HCT116 (cell line): Measurements from ENCODE around the gene CELA2B. TPM values are rescaled to one million over a fixed set of nuclear protein-coding genes. Genes with fewer than 3 reads are reported as not detected.

ENCODE experiments used
- ATAC-seq: fragments of 200-7000 bp; cut with Tn5 transposase; 2 replicates; pipeline ENCODE4 v1.9.1; 2020; ENCODE audit warnings: mild to moderate bottlenecking, moderate library complexity
- BruUV-seq: library from RNA; stranded (reverse); fragments of 400-500 nt; replicated peaks from 2 replicates; lab custom pipeline; 2021; lab: Mats Ljungman, UMichigan
- CTCF ChIA-PET: fragments of 300-600 bp; sonication (Branson Sonifier 250); formaldehyde crosslinking; loops from one replicate; lab custom pipeline; 2021; ENCODE audit warnings: antibody characterized with exemption; lab: Charles Lee
- POLR2A ChIA-PET: fragments of 300-600, 350-600 bp; sonication (Branson Sonifier 250); formaldehyde crosslinking; loops from one replicate; lab custom pipeline; 2021; ENCODE audit warnings: antibody characterized with exemption; lab: Charles Lee
- RAD21 ChIA-PET, 2 experiments: fragments of 300-600 bp; sonication (Branson Sonifier 250); formaldehyde crosslinking; loops; one replicate each; lab custom pipeline; 2023; ENCODE audit warnings: low total read pairs in 2 of 2; ENCODE audit not compliant: uncharacterized antibody in 2 of 2, unreplicated experiment in 2 of 2, low non-redundant PET in 1 of 2; lab: Charles Lee
- DNase-seq: peaks from one replicate; pipeline ENCODE4 v3.0.0-alpha.2; 2010; ENCODE audit warnings: low read depth, low spot score
- H2AFZ ChIP-seq: fragments of 200-600 bp; shearing (Covaris generic), sonication (generic); 2 replicates; pipeline ENCODE4 v1.6.1; 2017; ENCODE audit warnings: low read depth, mixed run types, mixed read lengths, antibody characterized with exemption, low read length; ENCODE audit not compliant: poor library complexity, severe bottlenecking
- H3K27ac ChIP-seq: 2 replicates; pipeline ENCODE4 v1.5.1; 2012; ENCODE audit warnings: low read depth, low read length
- H3K27me3 ChIP-seq: fragments of 200-600 bp; sonication (generic); 2 replicates; pipeline ENCODE4 v1.6.1; 2016; ENCODE audit warnings: mixed run types, low read length, mixed read lengths; ENCODE audit not compliant: insufficient read depth
- H3K36me3 ChIP-seq, 2 experiments: fragments of 200-500 bp in 1 of 2; fragments of 200-600 bp in 1 of 2; sonication (Bioruptor generic) in 1 of 2; sonication (generic) in 1 of 2; 2 replicates each; pipeline versions ENCODE4 v1.5.1 to v1.6.1; 2014 to 2016; ENCODE audit warnings: low read length in 2 of 2, inconsistent platforms in 1 of 2, mixed read lengths in 1 of 2, mixed run types in 1 of 2; ENCODE audit not compliant: insufficient read depth in 2 of 2, control insufficient read depth in 1 of 2
- H3K4me1 ChIP-seq, 2 experiments: fragments of 200-600 bp in 1 of 2; sonication (generic) in 1 of 2; 2 replicates each; pipeline versions ENCODE4 v1.5.1 to v1.6.1; 2012 to 2017; ENCODE audit warnings: low read length in 2 of 2, inconsistent platforms in 1 of 2, mild to moderate bottlenecking in 1 of 2, mixed read lengths in 1 of 2, mixed run types in 1 of 2, moderate library complexity in 1 of 2; ENCODE audit not compliant: insufficient read depth in 2 of 2, control insufficient read depth in 1 of 2
- H3K4me2 ChIP-seq: fragments of 200-600 bp; sonication (generic); 2 replicates; pipeline ENCODE4 v1.6.1; 2017; ENCODE audit warnings: mixed run types, low read length, mixed read lengths
- H3K4me3 ChIP-seq, 2 experiments: fragments of 200-600 bp in 1 of 2; sonication (generic) in 1 of 2; replicated peaks in 1 of 2; 2 replicates each; pipeline ENCODE4 v1.5.1; 2011 to 2016; ENCODE audit warnings: low read length in 2 of 2, control low read depth in 1 of 2, low read depth in 1 of 2, mild to moderate bottlenecking in 1 of 2, mixed read lengths in 1 of 2, mixed run types in 1 of 2
- H3K79me2 ChIP-seq: fragments of 200-600 bp; sonication (generic); 2 replicates; pipeline ENCODE4 v1.6.1; 2017; ENCODE audit warnings: mild to moderate bottlenecking, mixed run types, low read length, moderate library complexity, mixed read lengths; ENCODE audit not compliant: insufficient read depth
- H3K9ac ChIP-seq: fragments of 200-600 bp; sonication (generic); 2 replicates; pipeline ENCODE4 v1.6.1; 2016; ENCODE audit warnings: low read length, mixed read lengths
- H3K9me2 ChIP-seq: fragments of 200-600 bp; sonication (generic), shearing (Covaris generic); 2 replicates; pipeline ENCODE4 v1.6.1; 2017; ENCODE audit warnings: mixed run types, mild to moderate bottlenecking, moderate library complexity; ENCODE audit not compliant: insufficient read depth
- H3K9me3 ChIP-seq, 2 experiments: fragments of 200-500 bp in 1 of 2; fragments of 200-600 bp in 1 of 2; sonication (Bioruptor generic) in 1 of 2; sonication (generic) in 1 of 2; 2 replicates each; pipeline ENCODE4 v1.6.1; 2014 to 2017; ENCODE audit warnings: low read length in 2 of 2, mixed read lengths in 2 of 2, inconsistent platforms in 1 of 2, low read depth in 1 of 2, mild to moderate bottlenecking in 1 of 2, mixed run types in 1 of 2, moderate library complexity in 1 of 2; ENCODE audit not compliant: control insufficient read depth in 1 of 2, insufficient read depth in 1 of 2
- H4K20me1 ChIP-seq: fragments of 200-600 bp; sonication (generic), shearing (Covaris generic); 2 replicates; pipeline ENCODE4 v1.6.1; 2017; ENCODE audit warnings: mixed run types, mild to moderate bottlenecking, moderate library complexity; ENCODE audit not compliant: insufficient read depth
- CEBPB ChIP-seq: IDR thresholded peaks from 2 replicates; pipeline ENCODE4 v1.6.1; 2012; ENCODE audit warnings: low read depth
- FOSL1 ChIP-seq: IDR thresholded peaks from 2 replicates; pipeline ENCODE4 v1.6.1; 2012; ENCODE audit warnings: low read depth
- JUND ChIP-seq: IDR thresholded peaks from 2 replicates; pipeline ENCODE4 v1.6.1; 2012
- POLR2A ChIP-seq: IDR thresholded peaks from 2 replicates; pipeline ENCODE4 v1.7.0; 2011; ENCODE audit warnings: borderline replicate concordance; ENCODE audit not compliant: insufficient read depth, insufficient read length; ENCODE audit errors: extremely low read depth
- POLR2AphosphoS5 ChIP-seq: IDR thresholded peaks from 2 replicates; pipeline ENCODE4 v1.6.1; 2011; ENCODE audit warnings: mild to moderate bottlenecking, low read depth, low read length, moderate library complexity
- SIN3A ChIP-seq: IDR thresholded peaks from 2 replicates; pipeline ENCODE4 v1.6.1; 2012; ENCODE audit warnings: low read depth
- SP1 ChIP-seq: IDR thresholded peaks from 2 replicates; pipeline ENCODE4 v1.6.1; 2012; ENCODE audit warnings: low read depth
- SRF ChIP-seq: IDR thresholded peaks from 2 replicates; pipeline ENCODE4 v1.6.1; 2012; ENCODE audit warnings: low read depth
- TCF7L2 ChIP-seq: IDR thresholded peaks from 2 replicates; pipeline ENCODE4 v1.7.0; 2011; ENCODE audit warnings: borderline replicate concordance, inconsistent platforms; ENCODE audit not compliant: insufficient read depth, insufficient read length; ENCODE audit errors: extremely low read depth
- YY1 ChIP-seq: IDR thresholded peaks from 2 replicates; pipeline ENCODE4 v1.6.1; 2011; ENCODE audit warnings: low read length, low read depth, moderate library complexity, mild to moderate bottlenecking; ENCODE audit not compliant: insufficient replicate concordance; ENCODE audit errors: extremely low read depth
- ZFX ChIP-seq: fragments of 450-650 bp; IDR thresholded peaks from 2 replicates; pipeline ENCODE4 v1.6.1; 2017
- intact Hi-C: fragments of 100-400 bp; cut with micrococcal nuclease; formaldehyde crosslinking; loops from 2 replicates; pipeline ENCODE4 v1.10.0; 2022
- total RNA-seq: library from RNA; stranded (reverse); gene quantifications from one replicate; pipeline ENCODE4 v1.2.1, GENCODE V29; 2021; ENCODE audit not compliant: unreplicated experiment
- TF ChIP-seq, protein P1 (sequence below), 3 experiments: fragments of 200-600 bp in 1 of 3; sonication (generic) in 1 of 3; IDR thresholded peaks in 2 of 3; conservative IDR thresholded peaks in 1 of 3; 2 replicates each; pipeline ENCODE4 v1.5.1; 2012 to 2017; ENCODE audit warnings: low read depth in 2 of 3, low read length in 2 of 3, antibody characterized with exemption in 1 of 3, borderline replicate concordance in 1 of 3, control low read depth in 1 of 3, mild to moderate bottlenecking in 1 of 3, mixed read lengths in 1 of 3, mixed run types in 1 of 3, moderate library complexity in 1 of 3; ENCODE audit not compliant: insufficient read depth in 1 of 3
- TF ChIP-seq, protein P2 (sequence below): IDR thresholded peaks from 2 replicates; pipeline ENCODE4 v1.6.1; 2012
- TF ChIP-seq, protein P3 (sequence below): IDR thresholded peaks from 2 replicates; pipeline ENCODE4 v1.6.1; 2011; ENCODE audit warnings: mild to moderate bottlenecking, low read length, moderate library complexity; ENCODE audit not compliant: insufficient replicate concordance; ENCODE audit errors: extremely low read depth

Gene CELA2B
- total RNA-seq, 1 experiment from 2014 or later = not detected

DNA sequence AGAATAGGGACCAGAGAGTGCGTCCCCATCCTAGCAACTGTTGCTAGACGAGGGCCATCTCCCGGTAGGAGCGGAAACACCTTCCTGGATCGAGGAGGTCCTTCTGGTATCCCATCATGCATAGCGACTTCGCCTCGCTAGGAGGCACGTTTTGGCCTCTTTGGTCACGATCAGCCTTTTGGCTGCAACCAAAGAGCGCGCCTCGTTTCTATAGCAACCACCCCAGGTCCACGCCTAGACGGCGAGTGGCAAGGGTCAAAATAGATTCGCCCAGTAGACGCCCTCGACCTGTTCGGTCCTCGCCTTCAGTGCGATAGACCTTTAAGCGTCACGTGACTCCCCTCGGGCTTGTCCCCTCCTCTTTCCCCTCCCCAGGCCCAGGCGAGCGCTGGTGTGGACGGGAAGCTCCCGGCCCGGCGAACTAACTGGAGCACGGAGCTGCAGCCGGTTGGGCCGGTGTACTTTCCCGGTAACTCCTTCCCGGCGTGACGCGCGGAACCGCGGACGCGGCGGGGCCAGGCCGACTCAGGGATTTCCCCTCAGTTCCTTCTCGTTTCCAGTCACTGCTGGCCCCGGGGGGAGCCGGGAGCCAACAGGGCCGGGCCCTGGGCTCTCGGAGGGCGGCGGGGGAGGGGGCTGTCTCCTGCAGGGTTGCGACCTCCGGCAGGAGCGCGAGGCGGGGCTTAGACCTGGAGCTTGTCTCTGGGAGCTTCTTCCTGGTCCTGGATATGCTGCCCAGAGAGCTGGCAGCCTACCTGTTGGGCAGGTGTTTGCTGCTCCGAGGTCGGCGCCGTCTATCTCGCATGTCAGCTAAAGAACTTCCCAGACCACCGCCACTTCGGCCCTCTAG lies 50.8 kb downstream of the CELA2B start, which contains the start of gene DNAJC16:
Gene DNAJC16 (plus strand): TSS at position 359 of the 850 bp plus-strand sequence. CDS start 2,258 bp downstream, outside the sequence.
- peak within 1 kb of the TSS; percentile 89 for H3K4me2 ChIP-seq
- RAD21 ChIA-PET = no interaction called here
- ATAC-seq (peak; percentile 71), DNase-seq (peak; percentile 100)
- no peaks in the 10 kb centered on the region for H4K20me1 ChIP-seq
- H3K4me3 ChIP-seq = peak within 1 kb of the TSS; percentile 80 to 84
- peak within 1 kb of the TSS; percentile 73 for H3K27ac ChIP-seq
- peaks cover 26% of the 10 kb centered on the region for H3K79me2 ChIP-seq
- no peaks in the 10 kb centered on the region for H3K27me3 ChIP-seq
- no peaks in the 10 kb centered on the region for H3K9me3 ChIP-seq
- BruUV-seq = no TSS peak
- intact Hi-C loops = loop anchor here (5.0 kb wide), 2 partner anchors 91 to 621 kb away; partner anchors contain the start of gene DDI2
- 0 out of 4 replicates have a peak, but pooled peaks cover 0 to 2% of the 10 kb centered on the region in 2 experiments for H3K36me3 ChIP-seq
- peaks cover 10 to 31% of the 10 kb centered on the region in 2 experiments for H3K4me1 ChIP-seq
- no peaks in the 10 kb centered on the region for H3K9me2 ChIP-seq
- POLR2A ChIA-PET = no interaction called here
- CTCF ChIA-PET = no interaction called here
- peak within 1 kb of the TSS; percentile 90 for H3K9ac ChIP-seq
- H2AFZ ChIP-seq = no peak within 1 kb of the TSS
- no peak for TF ChIP-seq FOSL1
- peak; percentile 82 for TF ChIP-seq TCF7L2
- TF ChIP-seq, protein P1, sequence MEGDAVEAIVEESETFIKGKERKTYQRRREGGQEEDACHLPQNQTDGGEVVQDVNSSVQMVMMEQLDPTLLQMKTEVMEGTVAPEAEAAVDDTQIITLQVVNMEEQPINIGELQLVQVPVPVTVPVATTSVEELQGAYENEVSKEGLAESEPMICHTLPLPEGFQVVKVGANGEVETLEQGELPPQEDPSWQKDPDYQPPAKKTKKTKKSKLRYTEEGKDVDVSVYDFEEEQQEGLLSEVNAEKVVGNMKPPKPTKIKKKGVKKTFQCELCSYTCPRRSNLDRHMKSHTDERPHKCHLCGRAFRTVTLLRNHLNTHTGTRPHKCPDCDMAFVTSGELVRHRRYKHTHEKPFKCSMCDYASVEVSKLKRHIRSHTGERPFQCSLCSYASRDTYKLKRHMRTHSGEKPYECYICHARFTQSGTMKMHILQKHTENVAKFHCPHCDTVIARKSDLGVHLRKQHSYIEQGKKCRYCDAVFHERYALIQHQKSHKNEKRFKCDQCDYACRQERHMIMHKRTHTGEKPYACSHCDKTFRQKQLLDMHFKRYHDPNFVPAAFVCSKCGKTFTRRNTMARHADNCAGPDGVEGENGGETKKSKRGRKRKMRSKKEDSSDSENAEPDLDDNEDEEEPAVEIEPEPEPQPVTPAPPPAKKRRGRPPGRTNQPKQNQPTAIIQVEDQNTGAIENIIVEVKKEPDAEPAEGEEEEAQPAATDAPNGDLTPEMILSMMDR (IDR thresholded peaks at IDR 0.05 in 2 of 3, conservative IDR thresholded peaks at IDR 0.05 in 1 of 3; ENCODE audit: borderline replicate concordance in 1 of 3, insufficient read depth in 1 of 3, low read depth in 2 of 3, low read length in 2 of 3) = peak in 1 of 3 experiments; percentile 8; a peak in 1 of 6 replicates
- TF ChIP-seq SRF = no peak; the same call in 1 of the 2 replicates
- TF ChIP-seq POLR2AphosphoS5 = peak; percentile 91
- TF ChIP-seq, protein P2, sequence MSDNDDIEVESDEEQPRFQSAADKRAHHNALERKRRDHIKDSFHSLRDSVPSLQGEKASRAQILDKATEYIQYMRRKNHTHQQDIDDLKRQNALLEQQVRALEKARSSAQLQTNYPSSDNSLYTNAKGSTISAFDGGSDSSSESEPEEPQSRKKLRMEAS = peak; percentile 98
- TF ChIP-seq JUND = no peak
- TF ChIP-seq, protein P3, sequence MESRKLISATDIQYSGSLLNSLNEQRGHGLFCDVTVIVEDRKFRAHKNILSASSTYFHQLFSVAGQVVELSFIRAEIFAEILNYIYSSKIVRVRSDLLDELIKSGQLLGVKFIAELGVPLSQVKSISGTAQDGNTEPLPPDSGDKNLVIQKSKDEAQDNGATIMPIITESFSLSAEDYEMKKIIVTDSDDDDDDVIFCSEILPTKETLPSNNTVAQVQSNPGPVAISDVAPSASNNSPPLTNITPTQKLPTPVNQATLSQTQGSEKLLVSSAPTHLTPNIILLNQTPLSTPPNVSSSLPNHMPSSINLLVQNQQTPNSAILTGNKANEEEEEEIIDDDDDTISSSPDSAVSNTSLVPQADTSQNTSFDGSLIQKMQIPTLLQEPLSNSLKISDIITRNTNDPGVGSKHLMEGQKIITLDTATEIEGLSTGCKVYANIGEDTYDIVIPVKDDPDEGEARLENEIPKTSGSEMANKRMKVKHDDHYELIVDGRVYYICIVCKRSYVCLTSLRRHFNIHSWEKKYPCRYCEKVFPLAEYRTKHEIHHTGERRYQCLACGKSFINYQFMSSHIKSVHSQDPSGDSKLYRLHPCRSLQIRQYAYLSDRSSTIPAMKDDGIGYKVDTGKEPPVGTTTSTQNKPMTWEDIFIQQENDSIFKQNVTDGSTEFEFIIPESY = peak; percentile 84
- TF ChIP-seq POLR2A = peak; percentile 61
- TF ChIP-seq CEBPB = no peak
- peak; percentile 89 for TF ChIP-seq SP1
- peak; percentile 52 for TF ChIP-seq YY1
- TF ChIP-seq SIN3A = no peak; the same call in none of the 2 replicates
- TF ChIP-seq ZFX = peak; percentile 90
- TF ChIP-seq, all 23 proteins: peak for 9
